ENCODE results near the gene SENP3.

GRCh38 chr17:7513850-7514419 is 47.8 kb upstream of the SENP3 start:
- TF ChIP-seq CTCF (IDR thresholded peaks at IDR 0.05) (no peak), POLR2A (IDR thresholded peaks at IDR 0.05) (no peak)

All from Peyer's patch (tissue), 4 donors.